ENCODE measurements around the gene DAPK3.

DAPK3 gene

GRCh38 chr19:3945838-3946237, 25.1 kb downstream of the DAPK3 start:
- TF ChIP-seq REST (IDR thresholded peaks at IDR 0.05; ENCODE audit: insufficient read depth in 1 of 2, low read depth in 2 of 2, low read length in 2 of 2) (no peak), TAF1 (IDR thresholded peaks at IDR 0.05; ENCODE audit: borderline replicate concordance, insufficient read depth, low read length) (no peak), SIN3A (IDR thresholded peaks at IDR 0.05; ENCODE audit: borderline replicate concordance, insufficient read depth, low read length) (no peak), POLR2AphosphoS5 (IDR thresholded peaks at IDR 0.05; ENCODE audit: low read depth, low read length) (no peak), FOXP2 (optimal IDR thresholded peaks at IDR 0.05; ENCODE audit: borderline replicate concordance, extremely low read depth, extremely low read length, insufficient read depth) (no peak)

- no peak for TF ChIP-seq TAF1 (IDR thresholded peaks at IDR 0.05; ENCODE audit: borderline replicate concordance, insufficient read depth, low read length)
- TF ChIP-seq FOXP2 (optimal IDR thresholded peaks at IDR 0.05; ENCODE audit: borderline replicate concordance, extremely low read depth, extremely low read length, insufficient read depth), result no peak
- no peak for TF ChIP-seq SIN3A (IDR thresholded peaks at IDR 0.05; ENCODE audit: borderline replicate concordance, insufficient read depth, low read length)
- TF ChIP-seq POLR2AphosphoS5 (IDR thresholded peaks at IDR 0.05; ENCODE audit: low read depth, low read length), result no peak
- no peak for TF ChIP-seq REST (IDR thresholded peaks at IDR 0.05; ENCODE audit: insufficient read depth in 1 of 2, low read depth in 2 of 2, low read length in 2 of 2)
Observed at GRCh38 chr19:3944018-3944721, 26.7 kb downstream of the DAPK3 start.

GRCh38 chr19:3942790-3943409, 28.0 kb downstream of the DAPK3 start:
- TF ChIP-seq TAF1 (IDR thresholded peaks at IDR 0.05; ENCODE audit: borderline replicate concordance, insufficient read depth, low read length), result no peak
- no peak for TF ChIP-seq SIN3A (IDR thresholded peaks at IDR 0.05; ENCODE audit: borderline replicate concordance, insufficient read depth, low read length)
- no peak for TF ChIP-seq FOXP2 (optimal IDR thresholded peaks at IDR 0.05; ENCODE audit: borderline replicate concordance, extremely low read depth, extremely low read length, insufficient read depth)
- no peak for TF ChIP-seq REST (IDR thresholded peaks at IDR 0.05; ENCODE audit: insufficient read depth in 1 of 2, low read depth in 2 of 2, low read length in 2 of 2)
- no peak for TF ChIP-seq POLR2AphosphoS5 (IDR thresholded peaks at IDR 0.05; ENCODE audit: low read depth, low read length)

GRCh38 chr19:3936506-3937442, 34.1 kb downstream of the DAPK3 start:
- no peak for TF ChIP-seq TAF1 (IDR thresholded peaks at IDR 0.05; ENCODE audit: borderline replicate concordance, insufficient read depth, low read length)
- TF ChIP-seq REST (IDR thresholded peaks at IDR 0.05; ENCODE audit: insufficient read depth in 1 of 2, low read depth in 2 of 2, low read length in 2 of 2), result no peak
- no peak for TF ChIP-seq FOXP2 (optimal IDR thresholded peaks at IDR 0.05; ENCODE audit: borderline replicate concordance, extremely low read depth, extremely low read length, insufficient read depth)
- TF ChIP-seq SIN3A (IDR thresholded peaks at IDR 0.05; ENCODE audit: borderline replicate concordance, insufficient read depth, low read length), result no peak
- TF ChIP-seq POLR2AphosphoS5 (IDR thresholded peaks at IDR 0.05; ENCODE audit: low read depth, low read length), result no peak

Data from PFSK-1 (cell line).